ENCODE measurements around the gene KCNAB1.

KCNAB1 gene

DNA sequence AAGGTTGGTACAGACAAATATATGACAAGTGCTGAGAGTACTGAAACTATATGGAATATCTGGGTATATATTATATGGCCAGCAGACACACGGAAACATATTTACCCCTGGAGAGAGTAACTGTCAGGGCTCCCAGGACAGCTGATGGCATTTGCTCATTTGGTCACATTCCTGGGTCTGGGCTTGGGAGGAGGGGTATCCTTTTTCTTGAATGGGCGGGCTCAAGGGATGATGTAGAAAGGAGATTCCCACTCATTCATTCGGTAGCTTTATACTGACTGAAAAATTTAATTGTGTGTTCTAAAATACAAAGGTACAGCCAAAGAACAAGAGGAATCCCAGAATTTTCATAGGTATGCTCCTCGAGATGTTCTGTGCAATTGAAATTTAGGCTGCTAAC is 131.0 kb downstream of the KCNAB1 start:
- ATAC-seq, result no peak

DNA sequence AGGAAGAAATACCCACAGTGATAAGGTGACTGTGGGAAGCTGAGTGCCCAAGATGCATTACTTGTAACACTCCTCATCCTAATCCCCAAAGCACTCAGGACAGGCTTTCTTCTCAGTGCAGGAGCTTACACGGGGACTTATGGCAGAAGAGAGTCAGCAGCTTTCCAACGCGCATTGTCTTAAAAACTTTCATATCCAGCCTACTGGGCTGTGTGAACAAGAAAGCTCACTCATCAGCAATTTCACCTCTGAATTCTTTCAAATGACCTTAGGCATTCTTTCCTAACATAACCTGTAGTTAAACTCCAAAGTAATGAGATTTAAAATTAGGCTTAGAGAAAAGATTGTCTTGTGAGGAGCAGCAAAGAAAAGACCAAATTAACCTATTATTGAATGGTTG is 132.3 kb downstream of the KCNAB1 start:
- no peak for TF ChIP-seq TCF4 (CRISPR knock-in tag; IDR thresholded peaks at IDR 0.05; ENCODE audit: borderline replicate concordance)
- no peak for TF ChIP-seq ZNF8 (CRISPR knock-in tag; IDR thresholded peaks at IDR 0.05)
- TF ChIP-seq PPARA (CRISPR knock-in tag; IDR thresholded peaks at IDR 0.05; ENCODE audit: borderline replicate concordance), result no peak
- TF ChIP-seq ISL1 (CRISPR knock-in tag; IDR thresholded peaks at IDR 0.05), result no peak
- no peak for TF ChIP-seq TOX (CRISPR knock-in tag; IDR thresholded peaks at IDR 0.05; ENCODE audit: borderline replicate concordance)
- no peak for TF ChIP-seq CSDC2 (CRISPR knock-in tag; IDR thresholded peaks at IDR 0.05)
- TF ChIP-seq RARB (CRISPR knock-in tag; IDR thresholded peaks at IDR 0.05), result no peak
- TF ChIP-seq ZNF70 (CRISPR knock-in tag; IDR thresholded peaks at IDR 0.05), result no peak
- TF ChIP-seq, protein P1, sequence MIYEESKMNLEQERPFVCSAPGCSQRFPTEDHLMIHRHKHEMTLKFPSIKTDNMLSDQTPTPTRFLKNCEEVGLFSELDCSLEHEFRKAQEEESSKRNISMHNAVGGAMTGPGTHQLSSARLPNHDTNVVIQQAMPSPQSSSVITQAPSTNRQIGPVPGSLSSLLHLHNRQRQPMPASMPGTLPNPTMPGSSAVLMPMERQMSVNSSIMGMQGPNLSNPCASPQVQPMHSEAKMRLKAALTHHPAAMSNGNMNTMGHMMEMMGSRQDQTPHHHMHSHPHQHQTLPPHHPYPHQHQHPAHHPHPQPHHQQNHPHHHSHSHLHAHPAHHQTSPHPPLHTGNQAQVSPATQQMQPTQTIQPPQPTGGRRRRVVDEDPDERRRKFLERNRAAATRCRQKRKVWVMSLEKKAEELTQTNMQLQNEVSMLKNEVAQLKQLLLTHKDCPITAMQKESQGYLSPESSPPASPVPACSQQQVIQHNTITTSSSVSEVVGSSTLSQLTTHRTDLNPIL (CRISPR knock-in tag; IDR thresholded peaks at IDR 0.05; ENCODE audit: low read depth), result no peak
- no peak for TF ChIP-seq ESRRG (CRISPR knock-in tag; IDR thresholded peaks at IDR 0.05)
- TF ChIP-seq, protein P2, sequence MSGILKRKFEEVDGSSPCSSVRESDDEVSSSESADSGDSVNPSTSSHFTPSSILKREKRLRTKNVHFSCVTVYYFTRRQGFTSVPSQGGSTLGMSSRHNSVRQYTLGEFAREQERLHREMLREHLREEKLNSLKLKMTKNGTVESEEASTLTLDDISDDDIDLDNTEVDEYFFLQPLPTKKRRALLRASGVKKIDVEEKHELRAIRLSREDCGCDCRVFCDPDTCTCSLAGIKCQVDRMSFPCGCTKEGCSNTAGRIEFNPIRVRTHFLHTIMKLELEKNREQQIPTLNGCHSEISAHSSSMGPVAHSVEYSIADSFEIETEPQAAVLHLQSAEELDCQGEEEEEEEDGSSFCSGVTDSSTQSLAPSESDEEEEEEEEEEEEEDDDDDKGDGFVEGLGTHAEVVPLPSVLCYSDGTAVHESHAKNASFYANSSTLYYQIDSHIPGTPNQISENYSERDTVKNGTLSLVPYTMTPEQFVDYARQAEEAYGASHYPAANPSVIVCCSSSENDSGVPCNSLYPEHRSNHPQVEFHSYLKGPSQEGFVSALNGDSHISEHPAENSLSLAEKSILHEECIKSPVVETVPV (CRISPR knock-in tag; IDR thresholded peaks at IDR 0.05), result no peak
- TF ChIP-seq, protein P3, sequence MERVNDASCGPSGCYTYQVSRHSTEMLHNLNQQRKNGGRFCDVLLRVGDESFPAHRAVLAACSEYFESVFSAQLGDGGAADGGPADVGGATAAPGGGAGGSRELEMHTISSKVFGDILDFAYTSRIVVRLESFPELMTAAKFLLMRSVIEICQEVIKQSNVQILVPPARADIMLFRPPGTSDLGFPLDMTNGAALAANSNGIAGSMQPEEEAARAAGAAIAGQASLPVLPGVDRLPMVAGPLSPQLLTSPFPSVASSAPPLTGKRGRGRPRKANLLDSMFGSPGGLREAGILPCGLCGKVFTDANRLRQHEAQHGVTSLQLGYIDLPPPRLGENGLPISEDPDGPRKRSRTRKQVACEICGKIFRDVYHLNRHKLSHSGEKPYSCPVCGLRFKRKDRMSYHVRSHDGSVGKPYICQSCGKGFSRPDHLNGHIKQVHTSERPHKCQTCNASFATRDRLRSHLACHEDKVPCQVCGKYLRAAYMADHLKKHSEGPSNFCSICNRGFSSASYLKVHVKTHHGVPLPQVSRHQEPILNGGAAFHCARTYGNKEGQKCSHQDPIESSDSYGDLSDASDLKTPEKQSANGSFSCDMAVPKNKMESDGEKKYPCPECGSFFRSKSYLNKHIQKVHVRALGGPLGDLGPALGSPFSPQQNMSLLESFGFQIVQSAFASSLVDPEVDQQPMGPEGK (CRISPR knock-in tag; IDR thresholded peaks at IDR 0.05; ENCODE audit: borderline replicate concordance), result no peak
- TF ChIP-seq ZNF565 (CRISPR knock-in tag; conservative IDR thresholded peaks at IDR 0.05; ENCODE audit: low read depth), result no peak
- TF ChIP-seq, protein P4, sequence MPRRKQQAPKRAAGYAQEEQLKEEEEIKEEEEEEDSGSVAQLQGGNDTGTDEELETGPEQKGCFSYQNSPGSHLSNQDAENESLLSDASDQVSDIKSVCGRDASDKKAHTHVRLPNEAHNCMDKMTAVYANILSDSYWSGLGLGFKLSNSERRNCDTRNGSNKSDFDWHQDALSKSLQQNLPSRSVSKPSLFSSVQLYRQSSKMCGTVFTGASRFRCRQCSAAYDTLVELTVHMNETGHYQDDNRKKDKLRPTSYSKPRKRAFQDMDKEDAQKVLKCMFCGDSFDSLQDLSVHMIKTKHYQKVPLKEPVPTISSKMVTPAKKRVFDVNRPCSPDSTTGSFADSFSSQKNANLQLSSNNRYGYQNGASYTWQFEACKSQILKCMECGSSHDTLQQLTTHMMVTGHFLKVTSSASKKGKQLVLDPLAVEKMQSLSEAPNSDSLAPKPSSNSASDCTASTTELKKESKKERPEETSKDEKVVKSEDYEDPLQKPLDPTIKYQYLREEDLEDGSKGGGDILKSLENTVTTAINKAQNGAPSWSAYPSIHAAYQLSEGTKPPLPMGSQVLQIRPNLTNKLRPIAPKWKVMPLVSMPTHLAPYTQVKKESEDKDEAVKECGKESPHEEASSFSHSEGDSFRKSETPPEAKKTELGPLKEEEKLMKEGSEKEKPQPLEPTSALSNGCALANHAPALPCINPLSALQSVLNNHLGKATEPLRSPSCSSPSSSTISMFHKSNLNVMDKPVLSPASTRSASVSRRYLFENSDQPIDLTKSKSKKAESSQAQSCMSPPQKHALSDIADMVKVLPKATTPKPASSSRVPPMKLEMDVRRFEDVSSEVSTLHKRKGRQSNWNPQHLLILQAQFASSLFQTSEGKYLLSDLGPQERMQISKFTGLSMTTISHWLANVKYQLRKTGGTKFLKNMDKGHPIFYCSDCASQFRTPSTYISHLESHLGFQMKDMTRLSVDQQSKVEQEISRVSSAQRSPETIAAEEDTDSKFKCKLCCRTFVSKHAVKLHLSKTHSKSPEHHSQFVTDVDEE (CRISPR knock-in tag; IDR thresholded peaks at IDR 0.05), result no peak
- TF ChIP-seq GLIS3 (CRISPR knock-in tag; IDR thresholded peaks at IDR 0.05), result no peak
- no peak for TF ChIP-seq OSR1 (CRISPR knock-in tag; IDR thresholded peaks at IDR 0.05)
- TF ChIP-seq, protein P5, sequence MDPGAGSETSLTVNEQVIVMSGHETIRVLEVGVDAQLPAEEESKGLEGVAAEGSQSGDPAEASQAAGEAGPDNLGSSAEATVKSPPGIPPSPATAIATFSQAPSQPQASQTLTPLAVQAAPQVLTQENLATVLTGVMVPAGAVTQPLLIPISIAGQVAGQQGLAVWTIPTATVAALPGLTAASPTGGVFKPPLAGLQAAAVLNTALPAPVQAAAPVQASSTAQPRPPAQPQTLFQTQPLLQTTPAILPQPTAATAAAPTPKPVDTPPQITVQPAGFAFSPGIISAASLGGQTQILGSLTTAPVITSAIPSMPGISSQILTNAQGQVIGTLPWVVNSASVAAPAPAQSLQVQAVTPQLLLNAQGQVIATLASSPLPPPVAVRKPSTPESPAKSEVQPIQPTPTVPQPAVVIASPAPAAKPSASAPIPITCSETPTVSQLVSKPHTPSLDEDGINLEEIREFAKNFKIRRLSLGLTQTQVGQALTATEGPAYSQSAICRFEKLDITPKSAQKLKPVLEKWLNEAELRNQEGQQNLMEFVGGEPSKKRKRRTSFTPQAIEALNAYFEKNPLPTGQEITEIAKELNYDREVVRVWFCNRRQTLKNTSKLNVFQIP (CRISPR knock-in tag; IDR thresholded peaks at IDR 0.05; ENCODE audit: borderline replicate concordance, low read depth), result no peak
- ATAC-seq, result no peak; the same call in 2 of the 3 replicates

More for the DNA sequence above, 131.0 kb downstream of the KCNAB1 start:
- no peak for TF ChIP-seq GLIS3 (CRISPR knock-in tag; IDR thresholded peaks at IDR 0.05)
- TF ChIP-seq ZFP3 (CRISPR knock-in tag; IDR thresholded peaks at IDR 0.05), result no peak
- no peak for TF ChIP-seq TOX (CRISPR knock-in tag; IDR thresholded peaks at IDR 0.05; ENCODE audit: borderline replicate concordance)
- TF ChIP-seq RARB (CRISPR knock-in tag; IDR thresholded peaks at IDR 0.05), result no peak
- TF ChIP-seq ISL1 (CRISPR knock-in tag; IDR thresholded peaks at IDR 0.05), result no peak
- no peak for TF ChIP-seq CSDC2 (CRISPR knock-in tag; IDR thresholded peaks at IDR 0.05)
- no peak for TF ChIP-seq ZNF8 (CRISPR knock-in tag; IDR thresholded peaks at IDR 0.05)
- no peak for TF ChIP-seq PPARA (CRISPR knock-in tag; IDR thresholded peaks at IDR 0.05; ENCODE audit: borderline replicate concordance)

DNA sequence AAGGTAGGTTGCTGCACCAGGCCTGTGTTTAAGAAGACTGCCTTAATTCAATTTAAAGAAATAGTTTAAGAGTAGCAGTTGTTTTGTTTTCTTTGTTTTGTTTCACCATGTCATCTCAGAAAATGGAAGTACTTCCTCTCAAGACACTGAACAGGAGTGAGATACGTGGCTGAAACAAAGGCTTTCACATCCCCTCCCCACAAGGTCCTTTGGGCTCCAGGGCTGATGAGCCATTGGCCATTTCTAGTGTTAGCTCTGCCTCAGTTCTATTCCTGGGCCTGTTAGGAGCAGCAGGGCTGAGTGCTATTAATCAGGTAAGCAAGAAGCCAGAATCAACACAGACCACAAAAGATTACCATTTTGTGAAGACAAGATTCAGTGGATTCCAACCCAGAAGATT is 132.8 kb downstream of the KCNAB1 start:
- TF ChIP-seq RARB (CRISPR knock-in tag; IDR thresholded peaks at IDR 0.05) (no peak), BACH2 (CRISPR knock-in tag; IDR thresholded peaks at IDR 0.05; ENCODE audit: borderline replicate concordance) (no peak)
- TF ChIP-seq, protein P2 (CRISPR knock-in tag; IDR thresholded peaks at IDR 0.05), result no peak
- TF ChIP-seq, protein P5 (CRISPR knock-in tag; IDR thresholded peaks at IDR 0.05; ENCODE audit: borderline replicate concordance, low read depth), result no peak
- no peak for ATAC-seq
